PC-9 (cell line): ENCODE results near the gene SNRPA1.

Experiments
- EZH2 ChIP-seq: fragments of 200-600 bp; sonication (generic); IDR thresholded peaks from 2 replicates; pipeline ENCODE4 v1.8.0; 2017; ENCODE audit warnings: antibody characterized with exemption, low read depth
- TF ChIP-seq, protein P1 (sequence below): fragments of 200-600 bp; sonication (generic); conservative IDR thresholded peaks from 2 replicates; pipeline ENCODE4 v1.6.1; 2017; ENCODE audit warnings: mixed run types, antibody characterized with exemption, mild to moderate bottlenecking, moderate library complexity

DNA sequence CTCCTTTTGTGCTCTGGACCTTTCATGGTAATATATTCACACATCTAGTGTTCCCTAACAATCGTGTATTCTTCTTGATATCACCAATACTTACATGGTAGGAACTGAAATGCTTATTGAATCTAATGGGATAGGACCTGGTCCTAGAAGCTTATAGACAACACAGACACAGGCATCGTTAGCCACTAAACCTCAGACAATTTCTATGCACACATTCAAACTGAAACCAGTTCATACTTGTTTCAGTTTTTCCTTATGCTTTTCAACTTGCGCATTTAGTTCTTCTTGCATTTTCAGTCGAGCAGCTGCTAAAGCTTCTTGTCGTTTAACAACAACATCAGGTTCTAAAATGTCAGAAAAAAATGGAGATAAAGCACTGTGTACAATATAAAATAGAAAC lies 20.0 kb downstream of the SNRPA1 start:
- TF ChIP-seq, protein P1, sequence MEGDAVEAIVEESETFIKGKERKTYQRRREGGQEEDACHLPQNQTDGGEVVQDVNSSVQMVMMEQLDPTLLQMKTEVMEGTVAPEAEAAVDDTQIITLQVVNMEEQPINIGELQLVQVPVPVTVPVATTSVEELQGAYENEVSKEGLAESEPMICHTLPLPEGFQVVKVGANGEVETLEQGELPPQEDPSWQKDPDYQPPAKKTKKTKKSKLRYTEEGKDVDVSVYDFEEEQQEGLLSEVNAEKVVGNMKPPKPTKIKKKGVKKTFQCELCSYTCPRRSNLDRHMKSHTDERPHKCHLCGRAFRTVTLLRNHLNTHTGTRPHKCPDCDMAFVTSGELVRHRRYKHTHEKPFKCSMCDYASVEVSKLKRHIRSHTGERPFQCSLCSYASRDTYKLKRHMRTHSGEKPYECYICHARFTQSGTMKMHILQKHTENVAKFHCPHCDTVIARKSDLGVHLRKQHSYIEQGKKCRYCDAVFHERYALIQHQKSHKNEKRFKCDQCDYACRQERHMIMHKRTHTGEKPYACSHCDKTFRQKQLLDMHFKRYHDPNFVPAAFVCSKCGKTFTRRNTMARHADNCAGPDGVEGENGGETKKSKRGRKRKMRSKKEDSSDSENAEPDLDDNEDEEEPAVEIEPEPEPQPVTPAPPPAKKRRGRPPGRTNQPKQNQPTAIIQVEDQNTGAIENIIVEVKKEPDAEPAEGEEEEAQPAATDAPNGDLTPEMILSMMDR = no peak
- TF ChIP-seq EZH2 = no peak
